HG03342 (cell line): Measurements from ENCODE around the gene POU6F1.
"Not testable (repeated sequence)": the region's sequence is repeated elsewhere in the genome, so short reads cannot be mapped to it uniquely, and the experiment has no call there.

Experiments used
- ATAC-seq: cut with Tn5 transposase; IDR thresholded peaks from one replicate; pipeline ENCODE4 v1.9.1; 2021; ENCODE audit warnings: mild to moderate bottlenecking, moderate library complexity; ENCODE audit not compliant: unreplicated experiment

Gene POU6F1

DNA sequence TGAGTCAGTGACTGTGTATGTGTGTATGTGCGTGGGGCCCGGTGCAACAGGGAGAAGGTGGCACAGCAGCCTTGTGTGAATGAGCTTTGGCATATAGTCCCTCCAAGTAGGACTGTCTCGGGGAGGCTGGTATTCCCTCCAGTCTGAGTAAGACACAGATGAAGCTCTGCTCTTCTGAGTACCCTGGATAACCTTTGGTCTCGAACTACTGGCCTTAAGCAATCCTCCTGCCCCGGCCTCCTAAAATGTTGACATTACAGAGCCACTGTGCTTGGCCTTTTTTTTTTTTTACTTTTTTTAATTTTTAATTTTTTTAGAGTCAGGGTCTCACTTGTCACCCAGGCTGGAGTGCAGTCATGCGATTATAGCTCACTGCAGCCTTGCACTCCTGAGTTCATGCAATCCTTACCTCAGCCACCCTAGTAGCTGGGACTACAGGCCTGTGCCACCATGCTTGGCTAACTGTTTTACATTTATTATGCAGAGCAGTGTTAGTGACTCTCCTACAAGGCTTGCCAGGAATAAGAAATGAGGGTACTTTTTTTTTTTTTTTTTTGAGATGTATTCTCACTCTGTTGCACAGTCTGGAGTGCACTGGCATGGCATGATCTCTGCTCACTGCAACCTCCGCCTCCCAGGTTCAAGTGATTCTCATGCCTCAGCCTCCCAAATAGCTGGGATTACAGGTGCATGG lies 11.4 kb upstream of the POU6F1 start:
- ATAC-seq, result no peak

DNA sequence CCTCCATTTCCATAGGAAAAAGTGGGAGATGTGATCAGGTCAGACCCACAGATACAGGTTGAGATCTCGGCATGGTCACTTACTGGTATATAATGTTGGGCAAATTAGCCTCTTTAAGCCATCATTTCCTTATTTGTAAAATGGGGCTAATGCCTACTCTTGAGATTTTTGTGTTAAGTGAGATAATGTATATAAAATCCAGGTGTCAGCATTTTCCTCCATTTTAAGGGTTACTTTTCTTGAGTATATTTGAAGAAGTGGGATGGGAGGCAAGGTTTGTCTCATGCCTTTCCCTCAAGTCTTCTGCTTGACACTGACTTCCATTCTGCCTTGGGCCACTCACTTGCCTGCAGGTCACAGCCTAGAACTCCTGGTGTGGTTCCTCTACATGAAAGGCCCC lies 10.1 kb upstream of the POU6F1 start:
- ATAC-seq, result no peak

DNA sequence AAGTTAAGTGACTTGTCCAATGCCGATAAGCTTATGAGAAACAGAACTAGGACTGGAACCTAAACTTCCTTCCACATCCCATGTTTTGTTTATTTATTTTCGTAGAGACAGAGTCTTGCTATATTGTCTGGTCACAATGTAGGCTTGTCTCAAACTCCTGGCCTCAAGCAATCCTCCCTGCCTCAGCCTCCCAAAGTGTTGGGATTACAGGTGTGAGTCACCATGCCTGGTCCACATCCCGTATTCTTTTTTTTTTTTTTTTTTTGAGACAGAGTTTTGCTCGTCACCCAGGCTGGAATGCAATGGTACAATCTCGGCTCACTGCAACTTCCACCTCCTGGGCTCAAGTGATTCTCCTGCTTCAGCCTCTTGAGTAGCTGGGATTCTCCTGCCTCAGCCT lies 9.2 kb upstream of the POU6F1 start:
- not testable (repeated sequence) for ATAC-seq

DNA sequence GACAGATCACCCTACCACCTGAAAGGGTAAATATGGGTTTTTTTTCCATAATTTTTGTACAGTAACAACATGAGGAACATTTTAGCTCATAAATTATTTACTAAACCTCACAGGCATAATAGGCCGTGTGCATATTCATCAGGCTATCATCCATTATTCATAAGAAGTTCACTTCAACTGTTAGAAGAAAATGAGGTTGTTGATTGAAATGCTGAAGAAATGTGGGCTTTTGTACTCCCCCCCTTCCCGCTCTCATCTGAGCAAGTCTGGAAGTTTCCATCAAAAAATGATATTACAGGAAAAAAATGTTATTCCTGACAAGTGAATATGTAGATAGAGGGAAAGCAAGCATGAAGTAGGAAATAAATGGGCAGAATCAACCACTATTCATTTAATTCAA lies 7.9 kb upstream of the POU6F1 start:
- no peak for ATAC-seq

DNA sequence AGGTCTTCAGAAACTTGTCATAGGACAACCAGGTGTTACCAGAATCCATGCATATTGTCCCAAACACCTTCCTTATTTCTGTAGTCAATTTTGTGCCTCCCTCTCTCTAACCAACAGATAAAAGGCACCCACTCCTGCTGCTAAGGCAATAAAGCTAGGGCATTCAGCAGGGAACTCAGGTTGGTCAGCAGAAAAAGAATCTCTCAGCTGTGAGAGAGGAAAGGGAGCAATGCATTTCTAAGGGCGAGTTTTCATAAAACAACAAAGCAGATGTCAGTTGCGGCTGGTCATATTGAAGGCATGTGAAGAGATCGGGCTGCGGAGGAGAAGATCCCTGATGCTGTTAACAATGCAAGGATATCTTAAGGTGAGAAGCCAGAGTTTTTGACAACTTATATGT lies 7.4 kb upstream of the POU6F1 start:
- ATAC-seq, result no peak

DNA sequence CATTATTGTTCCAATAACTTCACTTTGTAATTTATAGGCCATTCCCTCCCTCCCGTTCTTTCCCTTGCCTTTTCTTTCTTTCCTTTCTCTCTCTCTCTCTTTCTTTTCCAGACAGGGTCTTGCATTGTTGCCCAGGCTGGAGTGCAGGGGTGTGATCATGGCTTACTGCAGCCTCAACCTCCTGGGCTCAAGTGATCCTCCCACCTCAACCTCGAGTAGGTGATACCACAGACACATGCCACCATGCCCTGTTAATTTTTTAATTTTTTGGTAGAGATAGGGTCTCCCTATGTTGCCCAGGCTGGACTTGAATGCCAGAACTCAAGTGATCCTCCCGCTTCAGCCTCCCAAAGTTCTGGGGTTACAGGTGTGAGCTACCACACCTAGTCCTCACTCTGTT lies 6.8 kb upstream of the POU6F1 start:
- no peak for ATAC-seq

DNA sequence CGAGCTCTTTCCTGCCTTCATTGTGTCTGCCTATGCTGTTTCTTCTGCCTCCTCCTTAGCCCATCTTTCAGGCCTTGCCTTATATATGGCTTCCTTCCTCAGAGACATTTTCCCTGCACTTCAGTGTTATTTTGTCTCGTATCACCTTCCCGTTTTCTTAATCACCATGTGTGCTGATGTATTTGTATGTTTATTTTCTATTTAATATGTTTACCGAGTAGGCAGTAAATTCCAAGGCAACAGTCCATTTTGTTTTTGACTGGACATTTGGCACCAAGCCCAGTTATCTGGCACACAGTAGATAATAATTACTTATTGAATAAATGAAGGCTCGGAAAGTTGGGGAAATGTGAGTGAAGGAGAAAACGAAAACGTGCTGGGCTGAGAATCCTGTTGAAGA lies 4.6 kb upstream of the POU6F1 start:
- no peak for ATAC-seq

DNA sequence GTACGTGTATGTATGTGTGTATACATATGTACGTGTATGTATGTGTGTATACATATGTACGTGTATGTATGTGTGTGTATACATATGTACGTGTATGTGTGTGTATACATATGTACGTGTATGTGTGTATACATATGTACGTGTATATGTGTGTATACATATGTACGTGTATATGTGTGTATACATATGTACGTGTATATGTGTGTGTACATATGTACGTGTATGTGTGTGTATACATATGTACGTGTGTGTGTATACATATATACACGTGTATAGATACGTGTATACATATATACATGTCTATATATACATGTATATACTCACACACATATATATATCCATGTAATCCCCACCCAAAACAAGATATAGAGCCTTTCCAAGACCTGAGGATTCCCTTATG lies 2.0 kb upstream of the POU6F1 start:
- not testable (repeated sequence) for ATAC-seq

DNA sequence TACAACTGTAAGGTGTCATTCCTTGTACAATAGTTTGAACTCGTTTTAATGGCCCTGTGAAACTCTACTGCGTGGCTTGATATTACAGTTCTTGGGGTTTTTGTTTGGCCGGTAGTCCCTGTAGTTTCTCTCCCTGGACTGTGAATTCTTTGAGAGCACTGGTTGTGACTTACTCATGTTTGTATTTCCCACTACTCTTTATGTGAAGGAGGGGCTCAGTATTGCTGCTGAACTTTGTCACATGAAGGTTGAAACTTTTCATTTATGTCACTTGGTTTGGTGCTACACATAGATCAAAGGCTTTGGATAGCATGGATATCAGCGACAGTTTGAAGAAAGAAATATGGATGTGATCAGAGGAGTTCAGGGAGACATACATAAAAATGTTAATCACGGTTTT lies 1.5 kb upstream of the POU6F1 start:
- ATAC-seq, result no peak

DNA sequence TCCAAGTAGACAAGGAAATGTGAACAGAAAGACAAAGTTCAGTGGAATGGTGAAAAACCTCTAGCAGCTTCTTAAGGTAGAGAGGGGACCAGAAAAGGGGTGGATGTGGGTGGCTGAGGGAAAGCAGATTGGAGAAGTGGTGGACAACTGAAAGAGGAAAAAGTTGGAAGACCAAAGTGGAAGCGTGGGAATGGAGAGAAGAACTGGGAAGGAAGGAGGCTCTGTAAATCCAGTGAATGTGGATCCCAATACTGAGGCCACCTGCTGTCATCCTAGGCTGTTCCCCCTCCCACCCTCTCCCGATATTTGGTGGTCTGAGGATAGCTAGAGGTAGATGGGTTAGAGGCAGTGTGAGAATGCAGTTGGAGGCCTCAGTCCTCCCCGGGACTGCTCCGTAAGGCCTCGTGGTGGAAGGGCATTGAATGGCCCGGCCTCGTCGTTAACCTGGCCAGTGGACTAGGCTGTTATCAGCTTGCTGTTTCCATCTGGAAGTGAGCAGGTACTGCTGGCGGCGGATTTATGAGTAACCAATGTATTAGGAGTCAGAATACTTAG lies 822 bp upstream of the POU6F1 start:
- ATAC-seq, result no peak

DNA sequence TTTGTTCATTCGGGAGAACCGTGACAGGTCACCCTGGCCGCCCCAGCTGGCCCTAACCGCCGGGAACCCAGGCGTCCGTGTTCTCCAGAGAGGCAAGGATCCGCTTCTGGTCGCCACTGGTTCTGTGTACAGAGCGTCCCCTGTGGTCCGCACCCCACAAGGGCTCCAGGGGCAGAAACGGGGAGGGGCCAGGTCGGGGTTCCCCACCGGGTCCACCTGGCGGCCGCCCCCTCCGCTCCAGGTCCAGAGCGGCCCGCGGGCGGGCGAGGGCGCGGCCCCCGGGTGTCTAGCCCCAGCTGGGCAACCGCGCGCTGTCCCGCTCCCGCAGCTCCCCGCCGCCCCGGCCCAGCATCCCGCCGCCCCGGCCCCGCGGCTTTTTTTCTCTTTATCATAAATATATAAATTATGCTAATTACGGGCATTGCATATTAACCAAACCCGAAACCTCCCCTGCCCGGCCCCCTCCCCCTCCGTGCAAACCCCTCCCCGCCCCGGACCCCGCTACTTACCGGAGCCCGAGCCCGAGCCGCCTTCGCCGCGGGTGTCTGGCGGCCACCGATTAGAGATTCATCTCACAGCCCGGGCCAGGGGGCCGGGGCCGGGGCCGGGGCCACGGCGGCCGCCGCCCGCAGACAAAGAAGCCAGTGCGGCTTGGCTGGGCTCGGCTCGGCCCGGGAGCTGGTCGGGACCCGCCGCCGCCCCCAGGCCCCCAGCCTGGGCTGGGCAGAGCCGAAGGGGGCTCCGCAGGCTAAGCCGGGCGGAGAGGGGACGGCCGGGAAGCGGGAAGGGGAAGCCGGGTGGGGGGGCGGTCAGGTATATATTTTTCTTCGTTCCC lies 512 bp downstream of the POU6F1 start:
- peak; percentile 41 for ATAC-seq

DNA sequence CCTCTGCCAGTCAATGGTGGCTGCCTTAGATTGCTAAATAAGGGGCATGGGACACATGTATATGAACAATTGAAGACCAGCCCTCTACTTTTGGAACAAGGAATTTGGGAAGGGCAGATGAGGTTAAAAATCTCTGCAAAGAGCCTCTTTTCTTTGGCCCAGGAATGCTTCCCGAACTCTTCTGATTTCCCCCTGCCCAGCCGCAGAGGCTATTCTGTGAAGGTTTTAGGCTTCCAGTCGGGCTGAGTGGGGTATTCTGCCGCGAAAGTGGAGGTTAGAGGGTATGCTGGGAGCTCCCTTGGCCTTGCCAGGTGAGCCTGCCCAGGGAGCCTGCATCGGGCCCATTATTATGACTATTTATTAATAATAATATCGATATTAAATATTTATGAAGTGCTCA lies 1.2 kb downstream of the POU6F1 start:
- no peak for ATAC-seq

DNA sequence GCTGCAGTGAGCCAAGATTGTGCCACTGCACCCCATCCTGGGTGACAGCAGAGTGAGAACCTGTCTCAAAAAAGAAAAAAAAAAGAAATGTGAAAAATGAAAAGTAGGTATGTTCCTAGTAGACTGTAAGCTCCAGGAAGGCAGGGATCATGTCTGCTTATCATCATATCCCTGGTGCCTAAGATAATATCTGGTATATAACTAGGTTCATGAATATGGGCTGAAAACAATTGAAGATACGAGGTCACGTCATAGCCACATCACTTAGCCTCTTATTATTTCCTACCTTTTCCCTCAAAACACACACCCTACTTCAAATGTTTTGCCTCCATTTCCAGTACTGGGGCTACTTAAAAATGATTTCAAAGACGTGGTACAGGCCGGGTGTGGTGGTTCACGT lies 3.0 kb downstream of the POU6F1 start:
- ATAC-seq, result no peak

DNA sequence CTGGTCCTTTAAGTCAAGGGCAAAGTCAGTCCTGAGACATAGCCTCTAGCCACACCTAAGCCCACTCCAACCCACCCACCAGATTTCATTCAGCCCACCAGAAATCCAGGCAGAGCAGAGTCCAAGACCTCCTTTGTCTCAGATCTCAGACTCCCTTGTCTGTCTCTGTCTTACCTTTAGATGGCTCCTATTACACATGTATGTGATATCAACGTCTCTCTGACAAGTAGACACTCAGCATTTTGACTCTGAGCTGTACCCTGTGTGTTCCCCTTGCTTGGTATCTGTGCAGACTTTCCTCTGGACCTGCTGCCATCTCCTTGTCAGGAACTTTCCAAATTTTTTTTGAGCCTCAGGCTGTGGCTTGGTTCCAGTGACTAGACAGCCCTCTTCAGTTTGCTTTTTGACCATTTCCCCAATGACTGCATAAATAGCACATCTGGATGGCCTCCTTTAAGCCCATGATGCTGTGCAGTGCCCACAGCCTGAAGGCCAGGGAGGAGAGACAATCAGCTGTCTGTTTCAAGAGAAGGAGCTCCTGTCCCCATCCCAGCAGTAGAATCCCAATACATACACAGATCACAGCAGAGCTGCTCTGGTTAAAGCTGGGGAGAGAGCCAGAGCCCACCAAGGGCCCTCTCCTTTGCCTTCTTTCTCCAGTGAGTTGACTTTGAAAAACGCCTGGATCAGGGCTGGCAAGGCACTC lies 7.0 kb downstream of the POU6F1 start:
- no peak for ATAC-seq

DNA sequence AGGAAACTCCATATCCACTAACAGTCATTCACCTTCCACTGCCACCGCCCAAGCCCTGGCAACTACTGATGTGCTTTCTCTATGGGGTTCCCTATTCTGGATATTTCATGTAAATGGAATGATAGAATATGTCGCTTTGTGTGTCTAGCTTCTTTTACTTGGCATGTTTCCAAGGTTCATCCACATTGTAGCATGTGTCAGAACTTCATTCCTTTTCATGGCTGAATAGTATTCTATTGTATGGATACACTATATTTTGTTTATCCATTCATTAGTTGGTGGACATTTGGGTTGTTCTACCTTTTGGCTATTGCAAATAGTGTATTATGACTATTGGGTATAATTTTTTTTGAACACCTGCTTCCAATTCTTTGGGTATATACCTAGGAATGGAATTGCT lies 8.6 kb downstream of the POU6F1 start:
- no peak for ATAC-seq

DNA sequence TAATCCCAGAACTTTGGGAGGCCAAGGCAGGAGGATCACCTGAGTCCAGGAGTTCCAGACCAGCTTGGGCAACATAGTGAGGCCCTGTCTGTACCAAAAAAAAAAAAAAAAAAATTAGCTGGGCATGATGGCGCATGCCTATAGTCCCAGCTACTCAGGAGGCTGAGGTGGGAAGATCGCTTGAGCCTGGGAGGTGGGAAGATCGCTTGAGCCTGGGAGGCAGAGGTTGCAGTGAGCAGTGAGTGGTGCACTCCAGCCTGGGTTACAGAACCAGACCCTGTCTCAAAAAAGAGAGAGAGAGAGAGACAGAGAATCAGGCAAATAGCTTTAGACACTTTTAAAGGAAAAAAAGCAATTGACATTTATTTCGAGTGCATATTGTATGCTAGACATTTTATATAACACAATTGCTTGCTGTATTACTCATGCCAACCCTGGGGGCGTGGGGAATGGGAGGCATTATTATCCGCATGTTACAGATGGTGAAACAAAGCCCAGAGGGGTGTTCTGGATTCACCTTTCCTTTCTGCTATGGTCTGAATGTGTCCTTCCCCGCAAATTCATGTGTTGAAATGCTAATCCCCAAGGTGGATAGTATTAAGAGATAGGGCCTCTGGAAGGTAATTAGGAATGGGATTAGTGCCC lies 9.7 kb downstream of the POU6F1 start:
- no peak for ATAC-seq

DNA sequence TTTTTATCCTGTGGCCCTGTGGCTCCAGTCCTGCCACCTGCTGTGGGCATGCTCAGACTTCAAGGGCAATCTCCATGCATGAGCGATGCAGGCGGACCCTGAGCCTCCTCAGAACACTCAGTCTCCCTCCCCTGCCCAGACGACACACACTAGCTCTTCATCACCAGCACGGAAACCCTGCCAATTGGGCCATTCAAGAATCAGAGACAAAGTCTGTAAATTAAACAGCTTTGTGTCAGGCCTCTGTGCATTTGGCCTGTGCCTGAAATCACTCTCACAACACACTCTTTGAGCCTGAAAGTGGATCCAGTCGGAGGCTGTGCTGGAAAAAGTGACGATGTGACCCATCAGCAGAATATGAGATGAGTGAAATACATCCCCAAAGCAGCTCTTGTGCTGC lies 12.5 kb downstream of the POU6F1 start:
- ATAC-seq, result no peak

DNA sequence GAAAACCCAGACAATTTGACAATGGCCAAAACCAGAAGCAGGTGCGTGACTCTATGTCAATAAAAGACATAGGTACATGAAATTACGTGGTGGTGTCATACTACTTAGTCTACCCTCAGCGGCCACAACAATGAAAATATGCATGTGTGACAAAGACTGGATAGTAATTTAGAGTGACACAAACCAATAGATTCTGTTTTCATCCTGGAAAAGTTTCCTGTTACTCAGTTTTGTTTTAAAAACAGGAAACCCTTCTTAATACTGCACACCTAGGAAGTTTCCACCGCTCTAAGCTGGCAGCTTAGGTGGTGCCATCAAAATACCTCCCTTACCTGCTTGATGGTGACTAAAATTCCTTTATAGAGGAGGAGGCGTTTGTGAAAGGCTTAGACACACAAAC lies 15.1 kb downstream of the POU6F1 start:
- no peak for ATAC-seq

DNA sequence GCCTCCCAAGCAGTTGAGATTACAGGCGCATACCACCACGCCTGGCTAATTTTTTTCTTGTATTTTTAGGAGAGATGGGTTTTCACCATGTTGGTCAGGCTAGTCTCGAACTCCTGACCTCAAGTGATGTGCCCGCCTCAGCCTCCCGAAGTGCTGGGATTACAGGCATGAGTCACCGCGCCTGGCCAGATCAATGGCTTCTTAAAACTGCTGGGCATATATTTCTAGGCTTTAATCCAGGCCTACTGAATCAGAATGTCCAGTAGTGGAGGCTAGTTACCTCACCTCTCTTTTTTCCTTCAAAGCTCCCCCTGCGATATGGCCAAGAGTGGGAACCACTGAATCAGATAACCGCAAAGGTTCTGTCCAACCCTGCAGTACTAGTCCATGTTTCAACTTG lies 17.1 kb downstream of the POU6F1 start:
- no peak for ATAC-seq

DNA sequence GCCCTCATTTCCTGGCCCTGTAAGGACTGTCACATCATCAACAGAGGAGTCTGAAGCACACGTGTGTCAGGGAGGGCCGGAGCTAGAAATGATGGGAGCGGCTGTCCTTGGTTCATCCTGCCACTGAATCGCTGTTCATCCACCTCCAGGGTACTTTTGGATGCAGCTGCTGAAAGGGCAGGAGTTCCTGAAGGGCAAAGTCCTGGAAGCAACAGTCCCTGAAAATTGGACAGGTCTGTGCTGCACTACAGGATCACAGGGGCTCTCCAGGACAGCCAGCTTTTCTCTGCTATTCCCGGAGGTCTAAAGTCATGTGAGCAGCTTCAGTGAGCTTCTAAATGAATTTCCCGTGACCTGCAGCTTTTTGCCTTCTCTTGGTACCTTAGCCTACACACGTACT lies 17.7 kb downstream of the POU6F1 start:
- no peak for ATAC-seq

DNA sequence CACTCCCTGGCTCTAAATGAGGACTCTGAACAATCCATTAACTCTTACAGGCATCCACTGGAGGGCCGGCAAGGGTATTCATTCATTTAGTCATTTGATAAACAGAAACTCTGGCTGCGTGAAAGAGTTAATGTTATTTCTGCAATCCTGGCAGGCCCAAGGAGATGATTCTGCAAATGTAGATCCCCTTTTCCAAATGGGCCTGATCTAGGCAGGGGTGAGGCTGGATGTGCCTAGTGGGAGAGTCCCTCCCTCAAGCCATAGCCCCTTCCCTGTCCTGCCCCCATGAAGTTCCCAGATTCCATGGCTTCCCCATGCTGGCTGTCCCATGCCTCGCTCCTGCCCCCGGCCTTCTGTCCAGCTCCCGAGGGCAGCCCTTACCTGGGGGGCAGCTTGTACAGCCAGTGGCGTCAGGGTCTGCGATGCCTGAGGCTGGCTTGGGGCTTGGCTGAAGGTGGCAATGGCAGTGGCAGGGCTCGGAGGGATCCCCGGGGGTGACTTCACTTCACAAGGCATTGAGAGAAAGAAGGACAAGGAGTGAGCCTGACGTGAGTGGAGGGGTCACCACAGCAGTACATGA lies 18.4 kb downstream of the POU6F1 start:
- no peak for ATAC-seq
